Keratinocyte (primary cell): Measurements from ENCODE around the gene CAMP. TPM values are rescaled to one million over a fixed set of nuclear protein-coding genes. Genes with fewer than 3 reads are reported as not detected.

Source experiments
- DNase-seq: peaks from one replicate; pipeline ENCODE4 v3.0.0-alpha.2; 2011; ENCODE audit warnings: low read depth, missing footprints, low spot score
- FAIRE-seq: peaks from 2 replicates; lab custom pipeline; 2011; peaks lifted over from hg19 to GRCh38; lab: Jason Lieb, UNC
- H2AFZ ChIP-seq: 2 replicates; pipeline ENCODE4 v1.6.0; 2012; ENCODE audit warnings: low read length, control low read depth, inconsistent platforms; ENCODE audit not compliant: control insufficient read depth
- H3K27ac ChIP-seq: 2 replicates; pipeline ENCODE4 v1.5.1; 2011; ENCODE audit warnings: low read length; ENCODE audit not compliant: control insufficient read depth, insufficient read depth
- H3K27me3 ChIP-seq: 3 replicates; pipeline ENCODE4 v1.6.0; 2011; ENCODE audit warnings: low read length; ENCODE audit not compliant: control insufficient read depth, insufficient read depth; ENCODE audit errors: extremely low read depth
- H3K36me3 ChIP-seq, 2 experiments: 2 replicates in 1 of 2; 3 replicates in 1 of 2; pipeline ENCODE4 v1.5.1; 2011; ENCODE audit warnings: low read length in 2 of 2, mild to moderate bottlenecking in 1 of 2; ENCODE audit not compliant: control insufficient read depth in 2 of 2, insufficient read depth in 2 of 2; ENCODE audit errors: extremely low read depth in 1 of 2
- H3K4me1 ChIP-seq: 3 replicates; pipeline ENCODE4 v1.5.1; 2011; ENCODE audit warnings: low read length; ENCODE audit not compliant: control insufficient read depth, insufficient read depth; ENCODE audit errors: extremely low read depth
- H3K4me2 ChIP-seq: 3 replicates; pipeline ENCODE4 v1.6.0; 2011; ENCODE audit warnings: low read depth, low read length; ENCODE audit not compliant: control insufficient read depth, insufficient read depth; ENCODE audit errors: extremely low read depth
- H3K4me3 ChIP-seq, 3 experiments: fragments of 200-600 bp in 1 of 3; sonication (generic) in 1 of 3; 2 replicates in 2 of 3; 3 replicates in 1 of 3; pipeline ENCODE4 v1.5.1; 2011 to 2016; ENCODE audit warnings: low read length in 3 of 3, mild to moderate bottlenecking in 3 of 3, control low read depth in 2 of 3, inconsistent platforms in 1 of 3, low read depth in 1 of 3, mixed read lengths in 1 of 3, mixed run types in 1 of 3, moderate library complexity in 1 of 3; ENCODE audit not compliant: control insufficient read depth in 2 of 3, insufficient read depth in 2 of 3; ENCODE audit errors: extremely low read depth in 1 of 3
- H3K79me2 ChIP-seq: 2 replicates; pipeline ENCODE4 v1.6.0; 2012; ENCODE audit warnings: low read length; ENCODE audit not compliant: control insufficient read depth, insufficient read depth
- H3K9ac ChIP-seq: 3 replicates; pipeline ENCODE4 v1.6.0; 2011; ENCODE audit warnings: low read length; ENCODE audit not compliant: control insufficient read depth, insufficient read depth; ENCODE audit errors: extremely low read depth
- H3K9me1 ChIP-seq: 3 replicates; pipeline ENCODE4 v1.6.0; 2011; ENCODE audit warnings: low read length; ENCODE audit not compliant: control insufficient read depth, insufficient read depth; ENCODE audit errors: extremely low read depth
- H3K9me3 ChIP-seq: 2 replicates; pipeline ENCODE4 v1.5.1; 2012; ENCODE audit warnings: low read depth, low read length; ENCODE audit not compliant: control insufficient read depth
- H4K20me1 ChIP-seq: 3 replicates; pipeline ENCODE4 v1.6.0; 2011; ENCODE audit warnings: low read length; ENCODE audit not compliant: control insufficient read depth, insufficient read depth; ENCODE audit errors: extremely low read depth
- EZH2 ChIP-seq: IDR thresholded peaks from one replicate; pipeline ENCODE4 v1.6.1; 2012; ENCODE audit warnings: inconsistent platforms, mild to moderate bottlenecking, low read length, moderate library complexity
- dilution Hi-C: fragments of 300-500 bp; cut with MboI; formaldehyde crosslinking; loops from one replicate; pipeline ENCODE4 v1.7.0; 2020; ENCODE audit warnings: low sequenced_read_pairs; ENCODE audit not compliant: extremely low pct_ligation_motif_present
- polyA plus RNA-seq, 5 experiments: library from polyadenylated mRNA; depleted of rRNA in 3 of 5; stranded (reverse) in 3 of 5; stranded (forward) in 1 of 5; unstranded in 1 of 5; fragments of >200 nt; gene quantifications; 1 replicate in 1 of 5; 2 replicates in 3 of 5; 3 replicates in 1 of 5; pipeline versions ENCODE4 v1.2.1 to v1.2.3, GENCODE V29; 2011 to 2012; ENCODE audit warnings: missing spikeins in 2 of 5, low read depth in 1 of 5, low replicate concordance in 1 of 5
- TF ChIP-seq, protein P1 (sequence below), 3 experiments: IDR thresholded peaks in 1 of 3; conservative IDR thresholded peaks in 1 of 3; optimal IDR thresholded peaks in 1 of 3; 2 replicates in 2 of 3; 3 replicates in 1 of 3; pipeline versions ENCODE3 to v1.5.1; 2011; ENCODE audit warnings: low read length in 3 of 3, mild to moderate bottlenecking in 3 of 3, moderate library complexity in 2 of 3, control low read depth in 1 of 3, inconsistent platforms in 1 of 3; ENCODE audit not compliant: insufficient read depth in 2 of 3; ENCODE audit errors: extremely low read depth in 1 of 3

The CAMP gene
- polyA plus RNA-seq, 1 donor (not counting 4 experiments of a cell fraction or from before 2014, with no cell fraction given), result 0.66 TPM

DNA sequence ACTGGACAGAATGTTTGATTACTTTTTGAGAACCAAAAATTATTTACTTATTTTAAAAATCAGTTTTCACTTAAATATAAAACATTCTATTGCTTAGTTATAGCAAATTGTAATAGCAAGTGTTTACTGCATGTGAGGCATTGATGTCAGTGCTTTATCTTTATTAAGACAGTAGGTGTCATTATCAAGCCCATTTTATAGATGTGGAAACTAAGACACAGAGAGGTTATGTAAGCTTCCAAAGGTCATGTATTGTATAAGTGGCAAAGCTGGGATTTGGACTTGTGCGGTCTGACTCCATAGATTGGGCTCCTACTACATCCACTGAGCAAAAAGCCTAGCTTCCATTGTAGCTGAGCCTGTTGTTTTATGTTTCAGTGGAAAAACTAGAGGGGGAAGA is 35.2 kb downstream of the CAMP start:
- no peaks in the 10 kb centered on the region for H3K4me1 ChIP-seq
- H3K4me2 ChIP-seq, result no peak overlapping the region
- H3K27me3 ChIP-seq, result no peaks in the 10 kb centered on the region
- H3K36me3 ChIP-seq, result peaks cover 13 to 29% of the 10 kb centered on the region in 2 experiments
- no peak overlapping the region for H2AFZ ChIP-seq
- TF ChIP-seq, protein P1, sequence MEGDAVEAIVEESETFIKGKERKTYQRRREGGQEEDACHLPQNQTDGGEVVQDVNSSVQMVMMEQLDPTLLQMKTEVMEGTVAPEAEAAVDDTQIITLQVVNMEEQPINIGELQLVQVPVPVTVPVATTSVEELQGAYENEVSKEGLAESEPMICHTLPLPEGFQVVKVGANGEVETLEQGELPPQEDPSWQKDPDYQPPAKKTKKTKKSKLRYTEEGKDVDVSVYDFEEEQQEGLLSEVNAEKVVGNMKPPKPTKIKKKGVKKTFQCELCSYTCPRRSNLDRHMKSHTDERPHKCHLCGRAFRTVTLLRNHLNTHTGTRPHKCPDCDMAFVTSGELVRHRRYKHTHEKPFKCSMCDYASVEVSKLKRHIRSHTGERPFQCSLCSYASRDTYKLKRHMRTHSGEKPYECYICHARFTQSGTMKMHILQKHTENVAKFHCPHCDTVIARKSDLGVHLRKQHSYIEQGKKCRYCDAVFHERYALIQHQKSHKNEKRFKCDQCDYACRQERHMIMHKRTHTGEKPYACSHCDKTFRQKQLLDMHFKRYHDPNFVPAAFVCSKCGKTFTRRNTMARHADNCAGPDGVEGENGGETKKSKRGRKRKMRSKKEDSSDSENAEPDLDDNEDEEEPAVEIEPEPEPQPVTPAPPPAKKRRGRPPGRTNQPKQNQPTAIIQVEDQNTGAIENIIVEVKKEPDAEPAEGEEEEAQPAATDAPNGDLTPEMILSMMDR (optimal IDR thresholded peaks at IDR 0.05 in 1 of 3, IDR thresholded peaks at IDR 0.05 in 1 of 3, conservative IDR thresholded peaks at IDR 0.05 in 1 of 3; ENCODE audit: extremely low read depth in 1 of 3, insufficient read depth in 2 of 3, low read length in 3 of 3), result no peak
- no peak for TF ChIP-seq EZH2
- dilution Hi-C loops, result loop anchor here (25.0 kb wide), 1 partner anchor 179 kb away; the partner anchor contains the start of genes ATRIP, CCDC51, PLXNB1 and TMA7
- H3K9ac ChIP-seq, result no peak overlapping the region
- no peak overlapping the region for H3K4me3 ChIP-seq
- no peaks in the 10 kb centered on the region for H3K9me3 ChIP-seq
- H3K27ac ChIP-seq, result no peak overlapping the region
- FAIRE-seq (no peak), DNase-seq (no peak)
- no peaks in the 10 kb centered on the region for H4K20me1 ChIP-seq
- peaks cover 24% of the 10 kb centered on the region for H3K79me2 ChIP-seq
- no peaks in the 10 kb centered on the region for H3K9me1 ChIP-seq

DNA sequence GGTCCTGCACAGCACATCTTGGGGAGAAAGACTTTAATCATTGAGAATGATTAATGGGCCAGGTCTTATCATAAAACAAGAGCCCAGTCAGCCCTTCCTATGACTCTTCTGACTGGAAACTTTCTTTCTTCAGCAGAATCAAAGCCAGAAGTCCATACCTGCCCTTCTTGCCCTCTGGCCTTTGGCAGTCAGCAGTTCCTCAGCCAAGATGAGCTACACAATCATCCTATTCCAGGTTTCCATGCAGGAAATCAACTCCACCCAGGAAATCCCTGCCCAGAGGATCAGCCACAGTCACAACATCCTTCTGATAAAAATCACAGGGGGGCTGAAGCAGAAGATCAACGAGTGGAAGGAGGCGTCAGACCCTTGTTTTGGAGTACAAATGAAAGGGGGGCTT is 44.5 kb downstream of the CAMP start:
- TF ChIP-seq, protein P1 (optimal IDR thresholded peaks at IDR 0.05 in 1 of 3, IDR thresholded peaks at IDR 0.05 in 1 of 3, conservative IDR thresholded peaks at IDR 0.05 in 1 of 3; ENCODE audit: extremely low read depth in 1 of 3, insufficient read depth in 2 of 3, low read length in 3 of 3), result no peak
- TF ChIP-seq EZH2, result no peak
- FAIRE-seq (no peak), DNase-seq (no peak)
- no peaks in the 10 kb centered on the region for H3K27me3 ChIP-seq
- dilution Hi-C loops, result loop anchor here (25.0 kb wide), 1 partner anchor 170 kb away; the partner anchor contains the start of genes ATRIP, CCDC51, PLXNB1 and TMA7
- no peak overlapping the region for H2AFZ ChIP-seq
- H3K9me3 ChIP-seq, result no peaks in the 10 kb centered on the region
- H3K79me2 ChIP-seq, result no peaks in the 10 kb centered on the region
- peak overlapping the region; percentile 97 for H3K27ac ChIP-seq
- H3K4me1 ChIP-seq, result peaks cover 35% of the 10 kb centered on the region
- H3K4me2 ChIP-seq, result peak overlapping the region; percentile 89
- H3K36me3 ChIP-seq, result peaks cover under 1 to 14% of the 10 kb centered on the region in 2 experiments
- no peaks in the 10 kb centered on the region for H4K20me1 ChIP-seq
- no peaks in the 10 kb centered on the region for H3K9me1 ChIP-seq
- peak overlapping the region in 2 of 3 experiments; percentile 9 to 47 for H3K4me3 ChIP-seq
- H3K9ac ChIP-seq, result peak overlapping the region; percentile 68
